Retinal pigment epithelial cell (primary cell): ENCODE measurements around the gene JAK3.

Experiments used
- DNase-seq: peaks from one replicate; pipeline ENCODE4 v3.0.0-alpha.2; 2010; ENCODE audit warnings: low read depth
- H3K4me3 ChIP-seq: 2 replicates; pipeline ENCODE4 v1.5.1; 2011; ENCODE audit warnings: mild to moderate bottlenecking, low read length, control low read depth, moderate library complexity
- CTCF ChIP-seq: conservative IDR thresholded peaks from 2 replicates; pipeline ENCODE4 v1.5.1; 2011; ENCODE audit warnings: low read depth, low read length, control low read depth, inconsistent platforms

The JAK3 gene

GRCh38 chr19:17871032-17871877 lies 23.5 kb upstream of the JAK3 start:
- H3K4me3 ChIP-seq: no peak overlapping the region
- no peak for TF ChIP-seq CTCF
- DNase-seq: no peak

- DNase-seq: no peak
- H3K4me3 ChIP-seq: no peak overlapping the region
- no peak for TF ChIP-seq CTCF
Measured at GRCh38 chr19:17869114-17869608, 21.4 kb upstream of the JAK3 start.

GRCh38 chr19:17868669-17869068 lies 20.9 kb upstream of the JAK3 start:
- no peak overlapping the region for H3K4me3 ChIP-seq
- TF ChIP-seq CTCF: no peak
- DNase-seq: no peak

GRCh38 chr19:17866964-17867486 lies 19.2 kb upstream of the JAK3 start:
- no peak for DNase-seq
- TF ChIP-seq CTCF: no peak
- H3K4me3 ChIP-seq: no peak overlapping the region

- DNase-seq: no peak
- no peak for TF ChIP-seq CTCF
- no peak overlapping the region for H3K4me3 ChIP-seq
Measured at GRCh38 chr19:17866312-17866963, 18.7 kb upstream of the JAK3 start.

- no peak for TF ChIP-seq CTCF
- H3K4me3 ChIP-seq: no peak overlapping the region
- no peak for DNase-seq
Measured at GRCh38 chr19:17865364-17866311, 17.9 kb upstream of the JAK3 start.
